Measurements from ENCODE around the gene ARHGAP44. TPM values are rescaled to one million over a fixed set of nuclear protein-coding genes. Genes with fewer than 3 reads are reported as not detected.

The ARHGAP44 gene, protein sequence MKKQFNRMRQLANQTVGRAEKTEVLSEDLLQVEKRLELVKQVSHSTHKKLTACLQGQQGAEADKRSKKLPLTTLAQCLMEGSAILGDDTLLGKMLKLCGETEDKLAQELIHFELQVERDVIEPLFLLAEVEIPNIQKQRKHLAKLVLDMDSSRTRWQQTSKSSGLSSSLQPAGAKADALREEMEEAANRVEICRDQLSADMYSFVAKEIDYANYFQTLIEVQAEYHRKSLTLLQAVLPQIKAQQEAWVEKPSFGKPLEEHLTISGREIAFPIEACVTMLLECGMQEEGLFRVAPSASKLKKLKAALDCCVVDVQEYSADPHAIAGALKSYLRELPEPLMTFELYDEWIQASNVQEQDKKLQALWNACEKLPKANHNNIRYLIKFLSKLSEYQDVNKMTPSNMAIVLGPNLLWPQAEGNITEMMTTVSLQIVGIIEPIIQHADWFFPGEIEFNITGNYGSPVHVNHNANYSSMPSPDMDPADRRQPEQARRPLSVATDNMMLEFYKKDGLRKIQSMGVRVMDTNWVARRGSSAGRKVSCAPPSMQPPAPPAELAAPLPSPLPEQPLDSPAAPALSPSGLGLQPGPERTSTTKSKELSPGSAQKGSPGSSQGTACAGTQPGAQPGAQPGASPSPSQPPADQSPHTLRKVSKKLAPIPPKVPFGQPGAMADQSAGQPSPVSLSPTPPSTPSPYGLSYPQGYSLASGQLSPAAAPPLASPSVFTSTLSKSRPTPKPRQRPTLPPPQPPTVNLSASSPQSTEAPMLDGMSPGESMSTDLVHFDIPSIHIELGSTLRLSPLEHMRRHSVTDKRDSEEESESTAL
- total RNA-seq: not detected
- polyA plus RNA-seq: under 1 TPM; 0.09 TPM
- total RNA-seq: not detected

DNA sequence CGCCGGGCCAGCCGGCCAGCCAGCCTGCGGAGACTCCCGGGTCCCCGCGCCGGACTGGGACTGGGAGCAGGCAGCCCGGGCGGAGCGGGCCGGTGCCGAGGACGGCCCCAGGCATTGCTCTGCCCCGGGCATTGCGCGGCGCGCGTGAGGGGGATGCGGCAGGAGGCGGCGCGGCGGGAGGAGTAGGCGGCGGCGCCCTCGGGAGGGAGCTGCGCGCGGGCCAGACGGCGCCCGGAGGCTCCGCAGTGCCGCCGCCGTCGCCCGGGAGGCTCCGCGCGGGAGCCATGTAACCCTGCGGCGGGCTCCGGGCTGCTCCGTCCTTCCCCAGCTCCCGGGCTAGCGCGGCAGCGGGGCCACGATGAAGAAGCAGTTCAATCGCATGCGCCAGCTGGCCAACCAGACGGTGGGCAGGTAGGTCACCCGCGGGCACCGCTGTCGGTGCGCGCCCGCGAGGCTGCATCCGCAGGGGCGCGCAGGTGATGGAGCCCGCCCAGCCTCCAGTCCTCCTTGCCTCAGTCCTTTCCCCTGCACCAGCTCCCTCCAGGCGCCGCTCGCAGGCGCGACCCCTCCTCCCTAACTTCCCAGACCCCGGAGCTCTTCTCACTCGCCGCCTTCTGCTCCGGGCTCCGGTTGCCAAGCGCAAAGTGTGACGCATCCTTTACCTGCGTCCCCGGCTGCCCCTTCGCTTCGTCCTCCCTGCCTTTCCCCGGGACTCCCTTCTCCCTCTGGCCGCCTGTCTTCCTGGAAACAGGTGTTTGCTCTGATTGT lies at the start of gene ARHGAP44:
Gene ARHGAP44, plus strand, starts transcription at position 18 of the 768 bp plus-strand sequence. Its CDS starts 341 bp downstream, at position 359.
- DNase-seq (peak in 1 of 9 donors; percentile 31), ATAC-seq (no peak)
- Mint-ChIP-seq H3K4me3 (peak within 1 kb of the TSS; percentile 39 to 85 (median 64)), H3K36me3 (peaks cover 0 to 3% (median 0%) of the 10 kb centered on the region in 5 donors), H3K9me3 (peaks cover 0 to 8% (median 0%) of the 10 kb centered on the region in 11 donors), H3K27me3 (peaks cover 28 to 68% (median 52%) of the 10 kb centered on the region in 5 donors), H3K27ac (peak within 1 kb of the TSS in 1 of 9 donors; percentile 78), H3K4me1 (peaks cover 5 to 11% (median 7%) of the 10 kb centered on the region in 7 donors)
- Histone ChIP-seq H3K9me3 (ENCODE audit: control insufficient read depth in 2 of 3, low read length in 3 of 3) (no peaks in the 10 kb centered on the region), H3K27me3 (ENCODE audit: control insufficient read depth in 2 of 2, insufficient read depth in 2 of 2, low read length in 2 of 2) (no peaks in the 10 kb centered on the region), H3K27ac (ENCODE audit: low read depth, low read length) (no peak within 1 kb of the TSS), H3K4me3 (ENCODE audit: low read length) (no peak within 1 kb of the TSS), H3K36me3 (ENCODE audit: control insufficient read depth in 2 of 3, insufficient read depth in 3 of 3, low read length in 3 of 3) (no peaks in the 10 kb centered on the region), H3K4me1 (ENCODE audit: control insufficient read depth in 2 of 2, insufficient read depth in 2 of 2, low read length in 2 of 2) (no peaks in the 10 kb centered on the region)
- CTCF ChIA-PET: no interaction called here
- intact Hi-C loops (cut with micrococcal nuclease): no loop called here
- POLR2A ChIA-PET: no interaction called here

DNA sequence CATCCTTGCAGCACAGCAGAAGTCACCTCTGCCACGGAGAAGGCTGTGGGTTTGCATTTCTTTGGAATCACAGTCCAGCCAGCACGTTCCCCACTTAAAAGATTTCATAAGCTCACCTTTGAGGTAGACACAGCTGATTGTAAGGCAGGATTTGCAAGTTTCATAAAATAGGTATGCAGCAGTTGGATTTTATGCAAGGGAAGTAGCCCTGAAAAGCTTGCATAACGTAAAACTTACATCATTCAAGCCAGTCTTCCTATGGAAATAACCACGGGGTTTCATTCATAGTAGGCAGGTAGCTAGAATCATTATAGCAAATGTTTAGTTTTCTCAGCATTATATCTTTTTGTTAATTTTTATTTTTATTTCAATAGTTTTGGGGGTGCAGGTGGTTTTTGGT lies 49.8 kb upstream of the ARHGAP44 start:
- no peak for ATAC-seq
- CTCF ChIA-PET: no interaction called here

DNA sequence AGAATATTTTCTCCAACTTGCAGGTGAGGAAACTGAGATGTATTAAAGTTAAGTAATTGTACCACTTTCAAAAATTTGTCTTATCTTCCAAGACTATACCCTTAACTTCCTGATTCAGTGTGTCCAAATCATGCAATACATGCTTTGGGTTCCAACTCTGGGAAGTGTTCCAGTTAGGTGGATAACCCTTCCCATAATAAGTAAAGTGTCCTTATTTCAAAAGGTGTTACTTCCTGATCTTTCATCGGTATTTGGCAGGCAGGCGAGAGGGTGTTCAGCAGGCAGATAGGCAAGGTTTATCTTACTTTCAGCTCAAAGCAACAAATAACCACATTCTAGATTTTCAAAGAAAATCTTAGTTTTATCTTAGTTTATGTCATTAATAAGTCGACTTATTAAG lies 46.3 kb upstream of the ARHGAP44 start:
- Histone ChIP-seq H3K4me3 (ENCODE audit: low read length) (no peak overlapping the region), H3K4me1 (ENCODE audit: control insufficient read depth in 2 of 2, insufficient read depth in 2 of 2, low read length in 2 of 2) (no peaks in the 10 kb centered on the region), H3K9me3 (ENCODE audit: control insufficient read depth in 2 of 3, low read length in 3 of 3) (no peaks in the 10 kb centered on the region), H3K36me3 (ENCODE audit: control insufficient read depth in 2 of 3, insufficient read depth in 3 of 3, low read length in 3 of 3) (no peaks in the 10 kb centered on the region), H3K27me3 (ENCODE audit: control insufficient read depth in 2 of 2, insufficient read depth in 2 of 2, low read length in 2 of 2) (no peaks in the 10 kb centered on the region), H3K27ac (ENCODE audit: low read depth, low read length) (no peak overlapping the region)
- Mint-ChIP-seq H3K27me3 (peaks cover 0 to 7% (median 0%) of the 10 kb centered on the region in 5 donors), H3K9me3 (peaks cover 0 to 10% (median 4%) of the 10 kb centered on the region in 11 donors), H3K36me3 (no peaks in the 10 kb centered on the region), H3K27ac (no peak overlapping the region), H3K4me1 (no peaks in the 10 kb centered on the region), H3K4me3 (no peak overlapping the region)
- ChIA-PET POLR2A (no interaction called here), CTCF (no interaction called here)
- ATAC-seq (no peak), DNase-seq (no peak)
- intact Hi-C loops (cut with micrococcal nuclease): no loop called here

More for the DNA sequence above, 49.8 kb upstream of the ARHGAP44 start:
- no peak overlapping the region for H3K27ac Mint-ChIP-seq
- intact Hi-C loops (cut with micrococcal nuclease): no loop called here
- no peaks in the 10 kb centered on the region for H3K36me3 ChIP-seq (ENCODE audit: control insufficient read depth in 2 of 3, insufficient read depth in 3 of 3, low read length in 3 of 3)
- POLR2A ChIA-PET: no interaction called here
- DNase-seq: no peak
- no peaks in the 10 kb centered on the region for H3K27me3 ChIP-seq (ENCODE audit: control insufficient read depth in 2 of 2, insufficient read depth in 2 of 2, low read length in 2 of 2)
- no peaks in the 10 kb centered on the region for H3K9me3 ChIP-seq (ENCODE audit: control insufficient read depth in 2 of 3, low read length in 3 of 3)
- H3K27ac ChIP-seq (ENCODE audit: low read depth, low read length): no peak overlapping the region
- no peak overlapping the region for H3K4me3 ChIP-seq (ENCODE audit: low read length)
- no peaks in the 10 kb centered on the region for H3K4me1 Mint-ChIP-seq
- peaks cover 0 to 7% (median 0%) of the 10 kb centered on the region in 5 donors for H3K27me3 Mint-ChIP-seq
- peaks cover 0 to 5% (median 0%) of the 10 kb centered on the region in 11 donors for H3K9me3 Mint-ChIP-seq
- no peaks in the 10 kb centered on the region for H3K36me3 Mint-ChIP-seq
- no peaks in the 10 kb centered on the region for H3K4me1 ChIP-seq (ENCODE audit: control insufficient read depth in 2 of 2, insufficient read depth in 2 of 2, low read length in 2 of 2)
- no peak overlapping the region for H3K4me3 Mint-ChIP-seq

DNA sequence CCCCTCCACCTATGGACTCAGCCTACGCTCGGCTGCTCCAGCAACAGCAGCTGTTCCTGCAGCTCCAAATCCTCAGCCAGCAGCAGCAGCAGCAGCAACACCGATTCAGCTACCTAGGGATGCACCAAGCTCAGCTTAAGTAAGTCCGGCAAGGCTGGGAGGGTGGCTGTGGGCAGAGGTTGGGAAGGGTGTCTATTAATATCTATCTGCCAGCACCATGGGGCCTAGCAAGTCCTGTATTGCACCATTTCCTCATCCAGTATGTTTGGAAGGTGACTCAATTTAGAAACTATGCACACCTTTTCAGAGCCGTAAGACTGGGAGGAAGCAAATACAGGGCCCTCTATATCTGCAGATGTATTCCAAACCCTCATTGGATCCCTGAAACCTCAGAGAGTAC lies 45.0 kb upstream of the ARHGAP44 start:
- intact Hi-C loops (cut with micrococcal nuclease): no loop called here
- ATAC-seq (no peak), DNase-seq (no peak)
- Mint-ChIP-seq H3K4me1 (no peaks in the 10 kb centered on the region), H3K27me3 (peaks cover 0 to 7% (median 0%) of the 10 kb centered on the region in 5 donors), H3K4me3 (no peak overlapping the region), H3K36me3 (no peaks in the 10 kb centered on the region), H3K27ac (no peak overlapping the region), H3K9me3 (peaks cover 0 to 10% (median 4%) of the 10 kb centered on the region in 11 donors)
- Histone ChIP-seq H3K36me3 (ENCODE audit: control insufficient read depth in 2 of 3, insufficient read depth in 3 of 3, low read length in 3 of 3) (no peaks in the 10 kb centered on the region), H3K27ac (ENCODE audit: low read depth, low read length) (no peak overlapping the region), H3K4me1 (ENCODE audit: control insufficient read depth in 2 of 2, insufficient read depth in 2 of 2, low read length in 2 of 2) (no peaks in the 10 kb centered on the region), H3K4me3 (ENCODE audit: low read length) (no peak overlapping the region), H3K27me3 (ENCODE audit: control insufficient read depth in 2 of 2, insufficient read depth in 2 of 2, low read length in 2 of 2) (no peaks in the 10 kb centered on the region), H3K9me3 (ENCODE audit: control insufficient read depth in 2 of 3, low read length in 3 of 3) (no peaks in the 10 kb centered on the region)
- ChIA-PET CTCF (no interaction called here), POLR2A (no interaction called here)

DNA sequence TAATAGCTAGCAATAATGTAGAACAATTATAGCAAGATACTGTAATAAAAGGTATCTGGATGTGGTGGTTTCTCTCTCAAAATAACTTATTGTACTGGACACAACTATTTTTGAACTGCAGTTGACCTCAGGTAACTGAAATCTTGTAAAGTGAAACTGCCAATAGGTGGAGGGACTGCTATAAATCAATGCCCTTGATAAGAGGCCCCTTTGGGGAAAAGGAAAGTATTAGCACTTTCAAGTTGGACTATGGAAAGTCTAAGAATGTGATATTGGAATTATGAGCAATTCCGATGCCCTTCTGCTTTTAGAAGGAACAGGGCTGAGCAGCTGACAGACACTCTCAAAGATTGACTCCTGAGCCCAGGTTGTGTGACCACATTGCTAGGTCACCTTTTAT lies 44.5 kb upstream of the ARHGAP44 start:
- Mint-ChIP-seq H3K9me3 (peaks cover 0 to 10% (median 4%) of the 10 kb centered on the region in 11 donors), H3K4me1 (no peaks in the 10 kb centered on the region), H3K27me3 (peaks cover 0 to 7% (median 0%) of the 10 kb centered on the region in 5 donors), H3K4me3 (no peak overlapping the region), H3K27ac (no peak overlapping the region), H3K36me3 (no peaks in the 10 kb centered on the region)
- intact Hi-C loops (cut with micrococcal nuclease): no loop called here
- no peak for DNase-seq
- ChIA-PET POLR2A (no interaction called here), CTCF (no interaction called here)
- Histone ChIP-seq H3K9me3 (ENCODE audit: control insufficient read depth in 2 of 3, low read length in 3 of 3) (no peaks in the 10 kb centered on the region), H3K4me3 (ENCODE audit: low read length) (no peak overlapping the region), H3K27ac (ENCODE audit: low read depth, low read length) (no peak overlapping the region), H3K4me1 (ENCODE audit: control insufficient read depth in 2 of 2, insufficient read depth in 2 of 2, low read length in 2 of 2) (no peaks in the 10 kb centered on the region), H3K27me3 (ENCODE audit: control insufficient read depth in 2 of 2, insufficient read depth in 2 of 2, low read length in 2 of 2) (no peaks in the 10 kb centered on the region), H3K36me3 (ENCODE audit: control insufficient read depth in 2 of 3, insufficient read depth in 3 of 3, low read length in 3 of 3) (no peaks in the 10 kb centered on the region)
- no peak for ATAC-seq

DNA sequence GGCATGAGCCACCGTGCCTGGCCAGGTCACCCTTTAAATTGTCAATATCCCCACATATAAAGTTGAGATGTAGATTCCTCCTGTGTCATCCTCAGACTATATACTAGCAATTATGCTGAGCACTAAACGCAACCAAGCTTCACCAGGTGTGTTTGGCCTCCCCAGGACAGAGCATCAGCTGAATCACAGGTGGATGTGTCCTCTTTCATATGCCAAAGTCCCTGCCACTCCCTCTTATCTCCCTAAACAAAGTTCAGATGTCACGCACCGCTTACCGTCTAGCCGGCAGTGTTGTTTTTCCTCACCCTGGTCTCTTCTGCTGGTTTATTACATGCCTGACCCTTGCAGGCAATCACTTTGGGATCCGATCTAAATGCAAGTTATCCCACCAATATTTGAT lies 43.8 kb upstream of the ARHGAP44 start:
- no peak for ATAC-seq
- H3K9me3 ChIP-seq (ENCODE audit: control insufficient read depth in 2 of 3, low read length in 3 of 3): no peaks in the 10 kb centered on the region
- H3K27me3 Mint-ChIP-seq: peaks cover 0 to 4% (median 0%) of the 10 kb centered on the region in 5 donors
- H3K4me1 ChIP-seq (ENCODE audit: control insufficient read depth in 2 of 2, insufficient read depth in 2 of 2, low read length in 2 of 2): no peaks in the 10 kb centered on the region
- H3K4me3 Mint-ChIP-seq: no peak overlapping the region
- no peak overlapping the region for H3K27ac ChIP-seq (ENCODE audit: low read depth, low read length)
- intact Hi-C loops (cut with micrococcal nuclease): no loop called here
- peaks cover 0 to 10% (median 3%) of the 10 kb centered on the region in 11 donors for H3K9me3 Mint-ChIP-seq
- H3K4me3 ChIP-seq (ENCODE audit: low read length): no peak overlapping the region
- H3K4me1 Mint-ChIP-seq: no peaks in the 10 kb centered on the region
- H3K36me3 Mint-ChIP-seq: no peaks in the 10 kb centered on the region
- no peak overlapping the region for H3K27ac Mint-ChIP-seq
- H3K36me3 ChIP-seq (ENCODE audit: control insufficient read depth in 2 of 3, insufficient read depth in 3 of 3, low read length in 3 of 3): no peaks in the 10 kb centered on the region
- ChIA-PET POLR2A (no interaction called here), CTCF (no interaction called here)
- DNase-seq: no peak
- H3K27me3 ChIP-seq (ENCODE audit: control insufficient read depth in 2 of 2, insufficient read depth in 2 of 2, low read length in 2 of 2): no peaks in the 10 kb centered on the region
